Progenitor cell of endocrine pancreas (in vitro differentiated cells): Measurements from ENCODE around the gene NUPR1. TPM values are rescaled to one million over a fixed set of nuclear protein-coding genes. Genes with fewer than 3 reads are reported as not detected.
A peak's percentile ranks its signal among the peaks of the same experiment; 100 is the strongest.

Source experiments
- DNase-seq: peaks from one replicate; pipeline ENCODE4 v3.0.0; 2021; ENCODE audit warnings: low spot score; ENCODE audit not compliant: unreplicated experiment
- H3K27ac Mint-ChIP-seq: 2 replicates; pipeline ENCODE4 v1.8.0; 2021; ENCODE audit warnings: mild to moderate bottlenecking, moderate library complexity, mixed read lengths
- H3K27me3 Mint-ChIP-seq: 2 replicates; pipeline ENCODE4 v1.8.0; 2021; ENCODE audit warnings: mixed read lengths
- H3K36me3 Mint-ChIP-seq: 2 replicates; pipeline ENCODE4 v1.8.0; 2022; ENCODE audit warnings: mixed read lengths; ENCODE audit not compliant: insufficient read depth
- H3K4me1 Mint-ChIP-seq: 2 replicates; pipeline ENCODE4 v1.8.0; 2021; ENCODE audit warnings: low read depth, mixed read lengths
- H3K4me3 Mint-ChIP-seq: 2 replicates; pipeline ENCODE4 v1.8.0; 2021; ENCODE audit warnings: low read depth, mild to moderate bottlenecking, moderate library complexity, mixed read lengths
- H3K9me3 Mint-ChIP-seq: 2 replicates; pipeline ENCODE4 v1.8.0; 2021; ENCODE audit warnings: low read depth, mixed read lengths
- CTCF ChIP-seq: fragments of 200-600 bp; sonication (generic); IDR thresholded peaks from one replicate; pipeline ENCODE4 v1.5.0; 2021; ENCODE audit warnings: antibody characterized with exemption, mild to moderate bottlenecking; ENCODE audit not compliant: unreplicated experiment
- total RNA-seq: library from RNA; stranded (reverse); gene quantifications from 2 replicates; pipeline ENCODE4 v1.2.1, GENCODE V29; 2021

Gene NUPR1
- total RNA-seq, 1 donor from 2014 or later = not detected

GRCh38 chr16:28537076-28537475 is 1.7 kb downstream of the NUPR1 start:
- DNase-seq = no peak
- no peak for TF ChIP-seq CTCF
- Mint-ChIP-seq H3K4me3 (no peak overlapping the region), H3K9me3 (no peaks in the 10 kb centered on the region), H3K4me1 (peaks cover 8% of the 10 kb centered on the region), H3K36me3 (no peaks in the 10 kb centered on the region), H3K27me3 (no peaks in the 10 kb centered on the region), H3K27ac (no peak overlapping the region)

- H3K27ac Mint-ChIP-seq = no peak overlapping the region
- no peak for TF ChIP-seq CTCF
- H3K4me1 Mint-ChIP-seq = peaks cover 8% of the 10 kb centered on the region
- H3K4me3 Mint-ChIP-seq = no peak overlapping the region
- no peak for DNase-seq
- H3K36me3 Mint-ChIP-seq = no peaks in the 10 kb centered on the region
- no peaks in the 10 kb centered on the region for H3K9me3 Mint-ChIP-seq
- no peaks in the 10 kb centered on the region for H3K27me3 Mint-ChIP-seq
These were observed 4.0 kb downstream of the NUPR1 start for GRCh38 chr16:28534542-28535373.

- no peaks in the 10 kb centered on the region for H3K36me3 Mint-ChIP-seq
- DNase-seq = no peak
- no peaks in the 10 kb centered on the region for H3K9me3 Mint-ChIP-seq
- no peak for TF ChIP-seq CTCF
- peaks cover 18% of the 10 kb centered on the region for H3K4me1 Mint-ChIP-seq
- no peaks in the 10 kb centered on the region for H3K27me3 Mint-ChIP-seq
- peak overlapping the region; percentile 41 for H3K27ac Mint-ChIP-seq
- H3K4me3 Mint-ChIP-seq = no peak overlapping the region
These were observed 5.7 kb downstream of the NUPR1 start for GRCh38 chr16:28532940-28533647.

GRCh38 chr16:28531777-28532744 is 6.7 kb downstream of the NUPR1 start:
- DNase-seq = no peak
- no peaks in the 10 kb centered on the region for H3K36me3 Mint-ChIP-seq
- H3K4me1 Mint-ChIP-seq = peaks cover 20% of the 10 kb centered on the region
- no peak overlapping the region for H3K27ac Mint-ChIP-seq
- TF ChIP-seq CTCF = no peak
- H3K27me3 Mint-ChIP-seq = no peaks in the 10 kb centered on the region
- H3K4me3 Mint-ChIP-seq = no peak overlapping the region
- H3K9me3 Mint-ChIP-seq = no peaks in the 10 kb centered on the region

- no peaks in the 10 kb centered on the region for H3K36me3 Mint-ChIP-seq
- no peaks in the 10 kb centered on the region for H3K27me3 Mint-ChIP-seq
- peak overlapping the region; percentile 51 for H3K27ac Mint-ChIP-seq
- TF ChIP-seq CTCF = no peak
- peaks cover 14% of the 10 kb centered on the region for H3K9me3 Mint-ChIP-seq
- no peak overlapping the region for H3K4me3 Mint-ChIP-seq
- DNase-seq = no peak
- peaks cover 20% of the 10 kb centered on the region for H3K4me1 Mint-ChIP-seq
These were observed 9.7 kb downstream of the NUPR1 start for GRCh38 chr16:28529124-28529523.
